HG02938 (cell line): ENCODE results near the gene TMEM221.

Experiments used
- ATAC-seq: cut with Tn5 transposase; IDR thresholded peaks from one replicate; pipeline ENCODE4 v1.9.1; 2021; ENCODE audit warnings: mild to moderate bottlenecking, moderate library complexity; ENCODE audit not compliant: unreplicated experiment

The TMEM221 gene

DNA sequence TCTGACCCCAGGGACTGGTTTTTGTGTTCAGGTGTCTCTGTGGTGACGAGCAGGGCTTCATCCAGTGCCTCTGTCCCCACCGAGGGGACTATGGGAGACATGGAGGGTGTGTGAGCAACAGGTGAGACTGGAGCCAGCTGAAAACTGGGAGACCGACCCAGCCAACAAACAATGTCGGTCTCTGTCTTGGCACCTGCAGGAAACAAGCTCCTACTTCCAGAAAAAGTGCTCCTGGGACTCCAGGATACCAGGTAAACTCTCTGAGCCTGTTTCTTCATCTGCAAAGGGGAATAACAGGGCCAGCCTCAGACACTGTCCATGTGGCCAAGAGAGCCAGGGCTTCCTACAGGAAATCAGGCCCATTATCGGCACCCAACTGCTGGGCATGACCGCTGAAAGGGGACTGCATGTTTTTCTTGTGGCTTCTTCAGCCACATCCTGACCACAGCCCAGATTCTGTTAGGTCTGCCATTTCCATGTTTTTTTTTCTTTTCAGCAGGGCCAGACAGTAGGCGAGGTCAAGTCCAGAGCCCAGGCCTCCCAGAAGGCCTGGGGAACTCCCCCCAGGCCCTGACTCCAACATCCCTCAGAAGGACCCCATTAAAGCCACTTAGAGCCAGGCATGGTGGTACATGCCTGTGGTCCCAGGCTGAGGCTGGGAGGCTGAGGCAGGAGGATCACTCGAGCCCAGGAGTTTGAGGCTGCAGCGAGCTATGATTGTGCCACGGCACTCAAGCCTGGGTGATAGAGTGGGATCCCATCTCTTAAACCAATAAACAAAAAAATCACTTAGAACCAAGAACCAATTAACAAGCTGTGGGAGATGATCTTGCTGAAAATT, 42.2 kb downstream of the TMEM221 start:
- peak; percentile 9 for ATAC-seq

DNA sequence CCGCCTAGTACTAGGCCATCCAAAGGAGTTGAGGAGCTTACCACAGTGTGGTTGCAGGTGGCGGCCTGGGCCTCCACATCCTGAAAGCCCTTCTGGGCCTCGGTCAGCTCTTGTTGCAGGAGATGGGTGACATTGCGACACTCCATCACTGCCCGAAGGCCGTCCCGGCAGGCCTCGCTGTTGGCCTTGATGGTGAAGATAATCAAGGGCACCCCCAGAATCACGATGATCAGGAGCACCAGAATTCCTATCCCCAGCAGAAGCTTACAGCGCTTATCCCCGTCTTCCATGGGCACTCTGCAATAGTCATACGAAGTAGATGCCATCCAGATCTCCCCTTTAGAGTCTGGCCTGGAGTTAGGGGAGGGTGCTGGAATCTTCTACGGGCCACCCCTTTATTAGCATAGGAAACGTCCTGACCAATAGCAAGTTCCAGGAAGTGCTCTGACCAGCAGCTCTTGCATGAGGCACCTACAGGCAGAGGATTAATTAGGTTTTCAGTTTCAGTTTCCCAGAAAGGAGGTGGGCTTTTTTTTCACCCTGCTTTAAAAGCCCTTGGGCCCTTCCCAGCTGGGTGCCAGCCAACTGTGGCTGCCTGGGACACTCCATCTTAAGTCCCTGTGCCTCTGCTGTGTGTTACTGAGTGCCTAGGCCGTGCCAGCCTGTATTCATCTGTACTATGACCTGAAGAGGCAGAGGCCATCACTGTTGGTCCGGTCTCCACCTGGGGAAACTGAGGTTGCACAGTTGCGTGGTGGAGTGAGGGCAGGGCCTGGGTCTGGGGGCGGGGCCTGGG, 43.0 kb downstream of the TMEM221 start, which contains the start of gene BST2:
TSS of gene BST2 (minus strand) at position 381 of the 796 bp plus-strand sequence. CDS start at position 326, 55 bp downstream.
- ATAC-seq = peak; percentile 75

DNA sequence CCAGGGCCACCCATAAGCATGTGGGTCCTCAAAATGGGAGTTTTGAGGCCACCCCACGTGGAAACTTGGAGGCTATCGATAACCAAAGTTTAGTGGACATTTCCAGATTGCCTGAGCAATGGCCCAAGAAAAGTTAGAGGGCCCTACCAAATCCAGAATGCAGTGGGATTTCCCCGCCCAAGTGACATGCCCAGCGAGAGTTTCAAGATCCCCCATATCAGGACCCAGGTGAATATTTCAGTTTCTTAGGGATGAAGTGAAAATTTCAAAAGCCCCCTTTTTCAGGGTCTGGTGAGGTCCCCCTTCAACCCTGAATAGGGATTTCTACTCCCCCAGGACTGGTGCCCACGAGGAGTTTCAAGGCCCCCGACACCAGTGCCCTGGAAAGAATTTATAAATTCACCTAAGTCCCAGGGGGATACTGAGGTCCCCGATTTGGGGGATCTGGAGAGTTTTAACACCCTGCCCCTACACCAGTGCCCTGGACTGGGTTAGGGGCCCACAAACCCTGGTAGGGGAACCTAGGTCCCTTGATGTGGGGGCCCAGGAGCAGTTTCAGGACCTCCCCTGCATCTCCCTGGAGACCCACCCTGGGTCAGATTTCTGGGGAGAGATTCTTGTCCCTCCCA, 43.7 kb downstream of the TMEM221 start:
- peak; percentile 6 for ATAC-seq

DNA sequence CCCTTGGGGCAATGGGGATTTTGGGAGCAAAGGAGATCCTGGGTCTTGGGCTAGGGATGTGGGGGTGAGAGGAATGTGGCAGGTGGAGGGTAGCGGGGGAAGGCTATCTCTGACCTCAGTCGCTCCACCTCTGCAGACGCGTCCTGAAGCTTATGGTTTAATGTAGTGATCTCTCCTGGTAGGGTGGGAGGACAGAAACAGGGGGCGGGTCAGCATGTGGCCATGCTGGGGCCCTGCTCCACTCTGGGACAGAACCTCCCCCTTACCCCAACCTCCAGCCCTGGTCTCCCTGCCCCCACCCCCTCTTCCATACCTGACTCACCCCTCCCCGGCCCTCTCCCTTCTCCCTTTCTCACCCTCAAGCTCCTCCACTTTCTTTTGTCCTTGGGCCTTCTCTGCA, 44.5 kb downstream of the TMEM221 start:
- ATAC-seq = no peak

GRCh38 chr19:17402982-17403855, 45.2 kb downstream of the TMEM221 start:
- ATAC-seq = no peak

DNA sequence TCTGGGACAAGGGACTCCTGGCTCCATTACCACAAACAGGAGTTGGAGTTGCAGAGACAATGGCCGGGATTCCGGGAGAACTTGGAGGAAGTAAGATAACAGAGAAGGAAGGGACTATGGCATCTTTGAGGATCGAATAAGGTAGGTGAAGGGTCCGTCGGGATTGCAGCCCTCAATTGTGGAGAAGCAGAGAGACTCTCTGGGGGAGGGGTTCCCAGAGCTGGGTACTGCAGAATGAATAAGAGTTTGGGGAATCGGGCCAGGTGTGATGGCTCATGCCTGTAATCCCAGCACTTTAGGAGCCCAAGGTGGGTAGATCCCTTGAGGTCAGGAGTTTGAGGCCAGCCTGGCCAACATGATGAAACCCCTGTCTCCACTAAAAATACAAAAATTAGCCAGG, 46.8 kb downstream of the TMEM221 start:
- ATAC-seq = no peak

DNA sequence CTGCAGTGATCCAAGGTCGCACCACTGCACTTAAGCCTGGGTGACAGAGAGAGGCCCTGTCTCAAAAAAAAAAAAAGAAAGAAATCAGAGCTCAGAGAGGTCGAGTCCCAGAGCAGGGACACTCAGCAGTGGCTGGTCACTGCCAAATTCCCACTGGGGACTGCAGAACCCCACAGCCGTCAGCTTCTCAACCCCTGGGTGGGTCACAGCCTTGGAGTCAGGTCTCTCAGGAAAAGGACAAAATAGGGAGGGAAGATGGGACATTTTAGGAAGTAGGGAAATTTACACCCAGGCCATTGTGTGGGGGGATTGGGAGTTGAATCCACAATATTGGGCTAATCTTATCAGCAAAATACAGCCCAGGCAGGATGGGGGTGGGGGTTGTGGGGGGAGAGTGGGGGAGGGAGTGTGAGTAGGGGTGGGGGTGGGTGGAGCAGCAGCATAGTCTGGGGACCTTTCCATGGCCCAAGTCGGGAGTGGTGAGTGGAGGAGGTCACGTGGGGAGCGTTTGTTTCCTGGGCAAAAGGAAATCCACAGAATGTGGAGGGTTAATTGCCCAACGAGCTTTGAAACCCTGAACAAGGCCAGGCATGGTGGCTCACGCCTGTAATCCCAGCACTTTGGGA, 49.5 kb downstream of the TMEM221 start:
- no peak for ATAC-seq

DNA sequence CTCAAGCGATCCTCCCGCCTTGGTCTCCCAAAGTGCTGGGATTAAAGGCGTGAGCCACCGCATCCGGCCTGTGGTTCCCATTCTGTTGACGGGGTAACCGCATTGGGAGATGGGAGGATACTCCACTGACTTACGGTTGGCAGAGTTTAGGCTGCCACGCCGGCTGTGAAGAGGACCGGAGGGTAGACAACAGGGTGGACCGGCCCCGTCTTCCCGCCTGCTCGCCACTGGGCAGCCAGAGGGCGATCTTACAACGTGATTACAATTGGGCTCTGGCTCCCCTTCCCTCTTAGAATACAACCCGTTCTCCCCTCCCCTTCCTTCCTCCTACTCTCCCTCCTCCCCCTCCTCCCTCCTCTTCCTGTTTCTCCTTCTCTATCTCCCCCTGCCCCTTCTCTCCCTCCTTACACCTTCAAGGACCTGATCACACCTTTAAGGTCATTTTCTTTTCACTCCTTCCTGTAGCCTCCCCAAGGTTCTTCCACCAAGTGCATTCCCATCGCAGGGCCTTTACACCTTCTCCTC, 53.5 kb downstream of the TMEM221 start:
- no peak for ATAC-seq

DNA sequence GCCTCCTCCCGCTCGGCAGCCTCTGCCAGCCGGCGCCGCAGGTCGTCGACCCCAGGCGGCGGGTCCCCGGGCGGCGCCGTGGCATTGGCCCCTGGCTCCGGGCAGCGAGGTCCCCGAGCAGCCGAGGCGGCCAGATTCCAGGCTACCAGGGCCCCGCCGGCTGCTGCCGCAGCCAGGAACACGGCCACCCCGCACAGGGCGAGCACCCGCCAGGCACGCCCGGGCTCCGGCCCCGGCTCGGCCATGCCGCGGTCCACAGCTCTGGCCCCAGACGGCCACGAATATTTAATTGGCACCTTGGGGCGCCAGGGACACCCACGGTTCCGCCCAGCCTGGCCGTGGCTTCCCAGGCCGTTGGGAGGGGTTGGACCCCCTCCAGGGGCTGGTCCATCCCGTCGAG, 54.6 kb downstream of the TMEM221 start, which contains the start of gene CCDC194:
TSS of gene CCDC194 (minus strand) at position 283 of the 400 bp plus-strand sequence. CDS start at position 245, 38 bp downstream.
- no peak for ATAC-seq

- ATAC-seq = no peak
These were observed 55.5 kb downstream of the TMEM221 start for GRCh38 chr19:17393002-17393401.

GRCh38 chr19:17391371-17392151, 56.9 kb downstream of the TMEM221 start:
- ATAC-seq = peak; percentile 14

- ATAC-seq = peak; percentile 79
These were observed 57.6 kb downstream of the TMEM221 start for GRCh38 chr19:17390665-17391370.

- no peak for ATAC-seq
These were observed 58.4 kb downstream of the TMEM221 start for GRCh38 chr19:17389957-17390664.

DNA sequence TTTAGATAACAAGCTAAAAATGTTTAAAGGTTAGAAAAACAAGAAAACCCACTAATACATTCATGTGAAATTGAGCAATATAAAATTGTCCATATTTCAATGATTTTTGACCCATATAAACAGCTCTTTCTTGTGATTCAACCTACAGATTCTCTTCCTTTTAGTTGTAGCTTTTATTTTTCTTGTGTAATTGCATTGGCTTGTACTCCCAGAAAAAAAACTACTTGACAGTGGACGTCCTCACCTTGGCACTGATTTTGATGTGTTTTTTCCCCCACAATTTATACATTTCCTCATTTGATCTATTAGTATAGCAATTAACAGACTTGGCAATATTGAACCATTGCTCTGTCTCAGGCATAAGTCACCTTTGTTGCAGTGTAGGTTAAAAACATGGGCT, 59.2 kb downstream of the TMEM221 start:
- no peak for ATAC-seq

- no peak for ATAC-seq
These were observed 62.4 kb downstream of the TMEM221 start for GRCh38 chr19:17385878-17386611.
